ENCODE results near the gene ETHE1. TPM values are rescaled to one million over a fixed set of nuclear protein-coding genes. Genes with fewer than 3 reads are reported as not detected.
A peak's percentile ranks its signal among the peaks of the same experiment; 100 is the strongest.
"Not testable (repeated sequence)": the region's sequence is repeated elsewhere in the genome, so short reads cannot be mapped to it uniquely, and the experiment has no call there.

ETHE1 gene
- polyA plus RNA-seq, 1 donor from 2014 or later: 25.2 TPM

DNA sequence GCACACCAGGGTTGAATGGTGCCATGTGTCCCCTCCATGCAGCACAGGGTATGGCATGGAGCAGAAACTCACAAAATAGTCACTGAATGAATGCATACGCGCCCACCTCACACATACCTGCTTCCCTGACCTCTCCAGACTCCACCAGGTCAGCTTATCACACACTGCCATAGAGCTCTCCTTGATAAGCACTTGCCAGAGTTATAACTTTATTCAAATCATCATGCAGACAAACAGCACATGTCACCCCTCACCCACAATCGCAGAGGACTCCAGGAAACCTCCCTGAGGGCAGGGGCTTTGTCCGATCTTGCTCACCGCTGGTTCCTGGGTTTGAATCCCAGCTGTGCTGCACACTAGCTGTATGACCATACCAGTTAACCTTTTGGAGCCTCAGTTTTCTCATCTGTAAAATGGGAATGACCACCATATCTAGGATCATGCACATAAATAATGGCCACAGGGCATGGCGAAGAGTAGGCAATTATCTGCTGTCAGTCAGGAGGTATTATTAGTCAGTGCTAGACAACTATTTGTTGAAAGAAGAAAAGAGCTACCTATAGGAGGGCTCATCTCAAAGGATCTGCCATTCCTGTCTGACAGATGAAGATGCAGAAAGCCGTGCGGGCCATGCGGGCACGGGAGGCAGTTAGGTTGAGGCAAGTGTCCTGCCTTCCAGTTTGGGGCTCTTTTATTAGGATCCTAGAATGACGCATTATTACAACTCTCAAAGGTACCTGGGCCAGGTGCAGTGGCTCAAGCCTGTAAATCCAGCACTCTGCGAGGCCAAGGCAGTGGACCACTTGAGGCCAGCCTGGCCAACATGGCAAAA lies 34.4 kb upstream of the ETHE1 start:
- H3K27me3 Mint-ChIP-seq: peaks cover 2% of the 10 kb centered on the region
- H3K4me3 Mint-ChIP-seq: peak overlapping the region in 2 of 4 donors; percentile 11 to 67
- H3K9me3 Mint-ChIP-seq: peaks cover 0 to 1% (median 0%) of the 10 kb centered on the region in 3 donors
- H3K27ac Mint-ChIP-seq: peak overlapping the region; percentile 81 to 97 (median 91)
- peaks cover 21 to 35% (median 31%) of the 10 kb centered on the region in 3 donors for H3K4me1 Mint-ChIP-seq
- H3K36me3 Mint-ChIP-seq: peaks cover 13% of the 10 kb centered on the region

DNA sequence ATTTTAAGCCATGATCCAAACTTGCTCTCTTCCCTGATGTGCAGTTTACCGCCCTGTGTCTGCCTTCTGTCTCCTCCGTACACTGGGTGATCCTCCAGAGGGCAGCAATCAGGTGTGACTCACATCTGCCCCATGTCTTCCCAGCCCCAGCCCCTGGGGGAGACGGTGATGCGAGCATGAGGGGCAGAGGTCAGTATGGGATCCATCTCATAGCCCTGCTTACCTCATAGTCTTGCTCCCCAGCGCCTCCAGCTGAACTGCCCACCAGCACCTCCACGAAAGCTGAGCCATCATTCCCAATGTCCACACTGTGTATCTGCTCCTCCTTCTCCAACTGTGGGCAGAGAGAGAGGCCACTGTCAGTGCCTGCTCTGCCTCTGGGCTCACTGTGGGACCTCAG lies 33.7 kb upstream of the ETHE1 start:
- H3K36me3 Mint-ChIP-seq: peaks cover 13% of the 10 kb centered on the region
- peak overlapping the region in 2 of 4 donors; percentile 11 to 65 for H3K4me3 Mint-ChIP-seq
- H3K9me3 Mint-ChIP-seq: peaks cover 0 to 1% (median 0%) of the 10 kb centered on the region in 3 donors
- peak overlapping the region; percentile 45 to 91 (median 55) for H3K27ac Mint-ChIP-seq
- peaks cover 2% of the 10 kb centered on the region for H3K27me3 Mint-ChIP-seq
- peaks cover 21 to 35% (median 31%) of the 10 kb centered on the region in 3 donors for H3K4me1 Mint-ChIP-seq

DNA sequence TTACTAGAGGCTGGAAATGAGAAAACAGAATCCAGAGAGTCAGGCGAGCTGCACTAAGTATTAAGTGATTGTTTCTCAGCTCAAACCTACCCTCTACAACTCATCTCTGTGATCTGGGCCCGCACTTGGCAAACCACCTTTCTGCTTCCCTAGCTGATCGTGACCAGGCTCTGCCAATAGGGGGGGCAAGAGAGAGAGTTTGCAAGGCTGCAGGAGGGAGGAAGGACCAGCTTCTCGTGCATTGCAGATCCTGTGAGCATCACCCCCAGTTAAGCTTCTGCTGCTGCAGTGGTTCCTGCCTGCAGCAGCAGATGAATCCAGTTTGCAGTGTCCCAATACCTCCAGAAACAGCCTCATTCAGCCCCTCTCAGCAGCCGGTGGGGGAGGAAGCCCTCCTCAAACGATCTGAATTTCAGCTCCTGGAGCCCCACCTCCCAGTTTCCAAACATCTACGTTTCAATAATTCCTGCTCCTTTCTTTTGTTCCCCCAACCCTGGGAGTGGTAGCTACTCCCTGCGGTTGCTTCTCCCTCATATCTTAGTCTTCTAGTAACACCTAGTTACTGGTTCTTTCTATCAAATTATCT lies 28.3 kb upstream of the ETHE1 start:
- Mint-ChIP-seq H3K27me3 (no peaks in the 10 kb centered on the region), H3K4me3 (no peak overlapping the region), H3K36me3 (peaks cover 6% of the 10 kb centered on the region), H3K9me3 (no peaks in the 10 kb centered on the region), H3K4me1 (peaks cover 6 to 13% (median 10%) of the 10 kb centered on the region in 3 donors), H3K27ac (peak overlapping the region in 1 of 3 donors; percentile 59)

DNA sequence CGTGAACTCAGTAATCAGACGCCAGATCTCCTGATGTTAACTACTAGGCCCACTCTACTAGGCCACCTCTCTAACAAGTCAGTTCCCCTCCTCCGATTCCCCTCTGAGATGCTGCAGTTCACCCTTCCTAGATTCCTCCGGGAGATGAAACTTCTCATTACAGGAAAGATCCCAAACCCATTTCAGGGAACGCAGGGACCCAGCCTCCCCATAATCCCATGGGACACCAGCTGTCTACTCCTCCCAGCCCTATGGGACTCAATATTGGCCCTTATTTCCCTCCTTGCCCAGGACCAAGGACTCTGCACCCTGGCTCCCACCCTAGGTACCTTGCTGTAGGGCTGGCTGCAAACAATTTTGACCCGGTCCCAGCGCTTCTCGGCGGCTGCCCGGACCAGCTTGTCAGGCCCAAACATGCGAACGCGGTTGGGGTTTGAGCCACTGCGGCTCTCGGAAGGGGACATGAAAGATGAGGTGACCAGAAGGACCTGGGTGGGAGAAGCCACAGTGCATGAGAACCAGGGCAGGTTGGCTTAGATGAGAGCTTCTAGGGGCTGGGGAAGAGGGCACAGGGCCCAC lies 27.4 kb upstream of the ETHE1 start:
- Mint-ChIP-seq H3K36me3 (peaks cover 5% of the 10 kb centered on the region), H3K4me1 (peaks cover 6 to 13% (median 8%) of the 10 kb centered on the region in 3 donors), H3K4me3 (no peak overlapping the region), H3K9me3 (no peaks in the 10 kb centered on the region), H3K27ac (no peak overlapping the region), H3K27me3 (no peaks in the 10 kb centered on the region)

DNA sequence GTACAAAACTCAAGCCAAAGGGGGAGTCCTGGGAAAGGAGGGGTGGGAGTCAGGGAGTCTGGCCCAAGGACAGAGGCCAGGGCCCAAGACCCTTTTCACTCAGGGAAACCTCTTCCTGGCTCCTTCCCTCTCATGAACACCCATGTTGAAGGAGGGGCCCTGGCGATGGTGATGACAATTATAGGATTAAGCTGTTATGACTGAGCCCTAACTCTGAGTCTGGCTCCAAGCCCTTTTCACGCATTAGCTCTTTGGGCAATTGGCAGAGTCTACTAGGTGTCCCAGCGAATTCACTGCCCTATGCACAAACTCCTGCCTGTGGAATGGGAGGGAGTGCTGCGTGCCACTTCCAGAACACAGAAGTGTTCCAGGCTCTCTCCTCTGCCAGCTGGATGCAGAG lies 26.7 kb upstream of the ETHE1 start:
- Mint-ChIP-seq H3K27me3 (no peaks in the 10 kb centered on the region), H3K4me1 (peaks cover 6 to 13% (median 8%) of the 10 kb centered on the region in 3 donors), H3K36me3 (peaks cover 5% of the 10 kb centered on the region), H3K9me3 (no peaks in the 10 kb centered on the region), H3K4me3 (no peak overlapping the region), H3K27ac (no peak overlapping the region)

DNA sequence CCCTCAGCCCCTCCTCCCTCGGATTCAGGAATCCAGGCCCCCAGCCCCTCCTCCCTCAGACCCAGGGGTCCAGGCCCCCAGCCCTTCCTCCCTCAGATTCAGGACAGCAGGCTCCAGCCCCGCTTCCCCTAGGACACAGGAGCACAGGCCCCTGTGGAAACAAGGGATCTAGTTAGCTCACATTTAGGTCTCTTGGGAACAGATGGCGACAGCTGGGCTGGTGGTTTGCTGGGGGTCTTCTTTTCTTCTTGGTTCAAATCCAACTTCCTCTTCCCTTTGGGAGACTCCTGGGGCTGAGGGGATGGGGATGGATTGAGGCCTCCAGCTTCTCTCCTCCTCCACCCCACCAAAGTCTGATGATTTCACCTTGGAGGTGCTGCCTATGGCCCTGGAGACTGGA lies 25.6 kb upstream of the ETHE1 start:
- Mint-ChIP-seq H3K36me3 (peaks cover 3% of the 10 kb centered on the region), H3K9me3 (no peaks in the 10 kb centered on the region), H3K27me3 (no peaks in the 10 kb centered on the region), H3K4me3 (no peak overlapping the region), H3K4me1 (peaks cover 6 to 12% (median 8%) of the 10 kb centered on the region in 3 donors), H3K27ac (peak overlapping the region in 1 of 3 donors; percentile 16)

DNA sequence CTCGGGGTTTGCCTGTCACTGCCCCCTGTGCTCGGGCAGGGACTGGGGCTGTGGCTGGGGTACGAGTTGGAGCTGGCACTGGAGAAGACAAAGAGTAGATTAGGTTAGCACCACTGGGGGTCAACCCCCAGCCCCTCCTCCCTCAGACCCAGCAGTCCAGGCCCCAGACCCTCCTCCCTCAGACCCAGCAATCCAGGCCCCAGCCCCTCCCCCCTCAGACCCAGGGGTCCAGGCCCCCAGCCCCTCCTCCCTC lies 25.1 kb upstream of the ETHE1 start:
- Mint-ChIP-seq H3K4me1 (peaks cover 6 to 12% (median 8%) of the 10 kb centered on the region in 3 donors), H3K27ac (no peak overlapping the region), H3K27me3 (no peaks in the 10 kb centered on the region), H3K4me3 (no peak overlapping the region), H3K9me3 (no peaks in the 10 kb centered on the region), H3K36me3 (no peaks in the 10 kb centered on the region)

DNA sequence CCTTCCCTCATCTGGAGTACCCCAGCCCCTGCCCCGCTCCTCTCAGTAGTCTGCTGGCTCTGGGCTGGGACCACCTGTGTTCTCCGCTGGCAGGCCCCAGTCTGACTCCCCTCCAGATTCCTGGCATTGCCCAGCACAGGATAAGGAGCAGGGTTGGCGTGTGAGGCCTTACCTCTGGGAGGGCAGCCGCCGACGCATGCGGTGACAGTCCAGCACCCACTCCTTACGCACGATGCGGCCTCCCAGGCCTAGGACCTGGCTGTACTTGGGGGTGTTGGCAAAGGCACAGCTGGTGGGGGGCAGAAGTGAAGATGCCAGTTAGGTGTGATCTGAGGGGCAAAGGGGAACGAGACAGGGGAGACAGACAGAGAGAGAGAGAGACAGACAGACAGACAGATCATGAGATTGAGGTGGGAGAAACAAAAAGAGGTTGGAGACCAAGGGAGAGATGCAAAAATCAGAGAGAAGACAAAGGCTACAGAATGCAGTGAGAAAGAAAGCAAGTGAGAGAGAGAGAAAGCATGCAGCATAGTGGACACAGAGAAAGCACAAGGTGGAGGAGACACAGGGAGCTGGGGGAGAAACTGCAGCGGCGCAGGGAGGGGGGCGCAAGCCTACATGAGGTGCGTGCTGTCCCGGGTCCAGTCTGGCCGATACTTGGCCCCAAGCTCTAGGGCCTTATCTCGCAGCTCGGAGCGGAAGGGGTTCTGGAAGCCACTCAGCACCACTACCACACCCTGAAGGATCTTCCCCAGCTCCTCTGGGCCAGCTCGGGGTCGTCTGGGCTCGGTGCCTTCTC lies 24.6 kb upstream of the ETHE1 start:
- Mint-ChIP-seq H3K27ac (peak overlapping the region in 1 of 3 donors; percentile 79), H3K36me3 (no peaks in the 10 kb centered on the region), H3K4me3 (no peak overlapping the region), H3K27me3 (no peaks in the 10 kb centered on the region), H3K4me1 (peaks cover 6 to 12% (median 8%) of the 10 kb centered on the region in 3 donors), H3K9me3 (no peaks in the 10 kb centered on the region)

DNA sequence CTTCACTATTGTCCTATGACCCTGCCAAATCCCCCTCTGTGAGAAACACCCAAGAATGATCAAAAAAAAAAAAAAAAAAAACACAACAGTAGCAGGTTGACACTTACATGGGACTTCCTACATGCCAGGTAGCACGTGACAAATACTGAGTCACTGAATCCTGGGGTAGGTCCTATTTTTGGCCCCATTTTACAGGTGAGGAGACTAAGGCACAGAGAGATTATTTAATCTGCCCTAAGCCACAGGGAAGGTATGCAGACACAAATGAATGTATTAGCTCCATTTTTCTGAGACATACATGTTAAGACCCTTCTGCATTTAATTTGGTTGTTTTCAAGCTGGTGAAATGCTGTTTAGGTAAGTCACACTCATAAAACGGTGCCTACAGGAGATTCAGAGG lies 21.7 kb upstream of the ETHE1 start:
- peaks cover 0 to 1% (median 0%) of the 10 kb centered on the region in 3 donors for H3K4me1 Mint-ChIP-seq
- H3K27ac Mint-ChIP-seq: no peak overlapping the region
- no peaks in the 10 kb centered on the region for H3K9me3 Mint-ChIP-seq
- H3K36me3 Mint-ChIP-seq: no peaks in the 10 kb centered on the region
- H3K27me3 Mint-ChIP-seq: no peaks in the 10 kb centered on the region
- H3K4me3 Mint-ChIP-seq: no peak overlapping the region

DNA sequence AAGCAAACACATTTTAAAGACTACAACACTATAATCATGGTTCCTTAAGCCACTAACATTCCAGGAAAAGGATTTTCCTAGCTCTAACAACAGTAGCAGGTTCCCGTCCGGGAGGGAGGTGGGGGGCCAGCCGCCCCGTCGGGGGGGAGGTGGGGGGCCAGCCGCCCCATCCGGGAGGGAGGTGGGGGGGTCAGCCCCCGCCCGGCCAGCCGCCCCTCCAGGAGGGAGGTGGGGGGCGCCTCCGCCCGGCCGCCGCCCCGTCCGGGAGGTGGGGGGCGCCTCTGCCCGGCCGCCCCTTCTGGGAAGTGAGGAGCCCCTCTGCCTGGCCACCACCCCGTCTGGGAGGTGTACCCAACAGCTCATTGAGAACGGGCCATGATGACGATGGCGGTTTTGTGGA lies 20.9 kb upstream of the ETHE1 start:
- H3K9me3 Mint-ChIP-seq, H3K36me3 Mint-ChIP-seq, H3K4me1 Mint-ChIP-seq, H3K27ac Mint-ChIP-seq, H3K27me3 Mint-ChIP-seq, H3K4me3 Mint-ChIP-seq: not testable (repeated sequence)

DNA sequence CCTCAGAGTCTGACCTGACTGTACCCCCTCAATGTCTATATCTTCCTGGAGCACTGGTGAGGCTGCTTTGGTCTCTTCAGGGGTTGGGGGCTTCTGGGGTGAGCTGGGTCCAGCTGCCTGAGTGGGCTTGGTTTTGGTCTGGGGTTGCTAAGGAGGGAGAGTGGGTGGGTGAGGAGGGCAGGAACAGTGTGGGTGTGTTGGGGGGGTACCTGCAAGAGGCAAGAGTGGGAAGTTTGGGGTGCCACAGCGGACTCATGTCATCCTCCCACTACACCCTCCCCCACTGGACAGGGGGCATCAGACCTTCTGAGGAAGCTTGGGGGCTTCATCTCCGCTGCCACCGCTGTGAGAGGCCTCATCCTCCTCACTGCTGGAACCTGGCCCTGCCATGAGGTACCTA lies 19.6 kb upstream of the ETHE1 start:
- no peaks in the 10 kb centered on the region for H3K9me3 Mint-ChIP-seq
- H3K4me1 Mint-ChIP-seq: peaks cover 0 to 1% (median 0%) of the 10 kb centered on the region in 3 donors
- no peak overlapping the region for H3K27ac Mint-ChIP-seq
- no peak overlapping the region for H3K4me3 Mint-ChIP-seq
- H3K27me3 Mint-ChIP-seq: no peaks in the 10 kb centered on the region
- peaks cover 3% of the 10 kb centered on the region for H3K36me3 Mint-ChIP-seq

DNA sequence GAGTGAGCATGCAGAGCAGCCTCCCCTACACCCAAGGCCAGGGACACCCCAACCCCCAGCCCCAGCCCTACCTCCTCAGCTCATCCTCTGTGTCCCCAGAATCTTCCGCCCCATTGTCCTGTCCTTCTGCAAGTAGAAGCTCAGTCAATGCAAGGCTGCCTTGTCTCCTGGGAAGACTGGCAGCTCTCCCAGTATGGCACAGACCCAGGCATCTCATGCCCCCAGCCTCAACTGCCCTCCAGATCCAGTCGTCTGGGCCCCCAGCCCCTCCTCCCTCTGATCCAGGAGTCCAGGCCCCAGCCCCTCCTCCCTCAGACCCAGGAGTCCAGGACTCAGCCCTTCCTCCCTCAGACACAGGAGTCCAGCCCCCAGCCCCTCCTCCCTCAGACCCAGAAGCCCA lies 19.0 kb upstream of the ETHE1 start:
- H3K27me3 Mint-ChIP-seq: no peaks in the 10 kb centered on the region
- no peak overlapping the region for H3K4me3 Mint-ChIP-seq

DNA sequence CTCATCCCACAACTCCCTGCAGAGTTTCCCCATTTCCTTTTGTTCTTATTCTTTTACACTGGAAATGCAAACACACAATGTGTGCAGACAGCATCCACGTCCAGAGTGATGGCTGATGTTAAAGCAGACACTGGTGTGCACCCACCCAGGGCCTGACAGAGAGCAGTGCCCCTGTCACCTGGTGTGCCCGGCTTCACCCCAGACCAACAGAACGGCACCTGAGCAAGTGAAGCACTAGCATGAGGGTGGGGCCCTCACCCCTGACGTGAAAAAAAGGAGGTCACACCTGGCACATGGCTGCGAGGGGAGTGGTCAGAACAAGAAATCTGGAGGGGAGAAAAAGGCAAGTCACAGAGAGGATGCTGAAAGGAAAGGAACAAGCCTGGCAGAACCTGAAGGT lies 18.3 kb upstream of the ETHE1 start:
- Mint-ChIP-seq H3K27me3 (no peaks in the 10 kb centered on the region), H3K4me1 (no peaks in the 10 kb centered on the region), H3K9me3 (no peaks in the 10 kb centered on the region), H3K27ac (peak overlapping the region in 2 of 3 donors; percentile 38 to 53), H3K36me3 (peaks cover 9% of the 10 kb centered on the region), H3K4me3 (no peak overlapping the region)

More for the DNA sequence above, 19.0 kb upstream of the ETHE1 start:
- no peak overlapping the region for H3K27ac Mint-ChIP-seq
- H3K9me3 Mint-ChIP-seq: no peaks in the 10 kb centered on the region
- H3K4me1 Mint-ChIP-seq: peaks cover 0 to 1% (median 0%) of the 10 kb centered on the region in 3 donors
- H3K36me3 Mint-ChIP-seq: peaks cover 7% of the 10 kb centered on the region

DNA sequence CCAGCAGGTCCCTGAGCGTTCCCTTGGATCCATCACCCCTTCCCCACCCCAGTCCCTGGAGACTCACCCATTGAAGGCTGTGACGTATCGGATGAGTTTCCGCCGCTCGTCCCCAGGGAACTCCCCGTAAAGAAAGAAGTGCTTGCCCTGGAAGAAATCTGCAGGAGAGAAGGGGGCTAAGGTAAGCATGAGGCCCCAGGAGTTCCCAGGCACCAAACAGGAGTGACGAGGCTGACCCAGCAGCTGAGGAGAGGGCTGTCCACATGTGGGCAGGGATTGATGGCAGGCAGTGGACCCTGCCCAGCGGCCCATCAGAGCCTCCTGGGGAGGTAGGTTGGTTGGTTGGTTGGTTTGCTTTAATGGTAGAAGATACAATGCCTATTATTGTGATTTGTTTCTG lies 17.1 kb upstream of the ETHE1 start:
- no peaks in the 10 kb centered on the region for H3K27me3 Mint-ChIP-seq
- no peak overlapping the region for H3K27ac Mint-ChIP-seq
- no peak overlapping the region for H3K4me3 Mint-ChIP-seq
- peaks cover 0 to 3% (median 2%) of the 10 kb centered on the region in 3 donors for H3K9me3 Mint-ChIP-seq
- H3K36me3 Mint-ChIP-seq: peaks cover 12% of the 10 kb centered on the region
- no peaks in the 10 kb centered on the region for H3K4me1 Mint-ChIP-seq

Data from IgD-negative memory B cell (primary cell).